Superior temporal gyrus (tissue), 1 donor: ENCODE results near the gene BRD7.

Source experiments
- DNase-seq: peaks from one replicate; pipeline ENCODE4 v3.0.0-alpha.2; 2016; ENCODE audit errors: extremely low spot score

BRD7 gene

DNA sequence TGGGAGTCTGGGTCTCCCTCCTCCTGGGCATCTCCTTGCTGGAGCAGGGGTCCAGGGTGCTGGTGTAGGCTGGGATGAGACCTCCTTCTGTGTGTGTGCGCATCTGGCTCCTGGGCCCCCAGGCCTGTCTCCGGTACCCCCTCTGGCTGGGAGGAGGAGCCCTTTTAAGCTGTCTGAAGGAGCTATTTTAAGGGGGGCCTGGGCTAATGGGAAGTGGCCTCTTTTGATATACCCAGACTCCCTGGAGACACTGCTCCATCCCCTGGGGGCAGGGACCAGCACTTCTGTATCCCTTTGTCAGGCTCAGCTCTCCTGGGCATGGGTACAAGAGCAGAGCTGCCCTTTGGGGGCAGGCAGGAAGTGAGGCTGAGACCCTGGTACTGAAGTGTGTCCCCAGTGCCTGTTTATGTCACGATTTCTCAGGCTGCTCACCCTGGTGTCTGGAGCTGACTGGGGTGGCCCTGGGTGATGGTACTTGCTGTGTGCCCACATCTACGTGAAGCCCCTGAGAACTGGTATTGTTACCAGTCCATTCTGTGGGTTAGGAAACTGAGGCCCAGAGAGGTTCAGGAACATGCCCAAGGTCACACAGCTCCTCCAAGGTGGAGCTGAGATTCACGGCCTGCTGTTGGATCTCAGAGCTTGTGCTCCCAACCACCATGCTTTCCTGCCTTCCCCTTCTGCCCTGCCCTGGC is 96.0 kb downstream of the BRD7 start:
- DNase-seq, result no peak

DNA sequence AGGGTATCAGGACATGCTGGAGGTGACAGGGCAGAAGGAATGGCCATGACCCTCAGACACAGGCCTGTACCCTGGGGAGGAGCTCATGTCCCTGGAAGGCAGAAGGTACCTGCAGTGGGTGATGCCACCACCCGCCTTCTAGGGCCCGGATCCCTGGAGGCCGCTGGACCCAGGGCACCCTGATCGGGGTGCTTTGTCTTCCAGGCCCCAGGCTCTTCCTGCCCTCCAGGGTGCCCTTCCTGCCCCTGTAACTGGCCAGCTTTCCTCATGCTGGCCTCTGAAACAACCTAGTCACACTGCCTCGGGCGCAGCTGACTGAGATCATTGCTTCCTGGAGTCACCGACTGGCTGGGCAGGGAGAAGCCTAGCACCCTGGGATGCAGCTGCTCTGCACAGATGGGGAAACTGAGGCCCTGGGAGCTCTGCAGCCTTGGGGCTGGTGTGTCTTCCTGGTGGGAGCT is 96.6 kb downstream of the BRD7 start:
- DNase-seq, result no peak

DNA sequence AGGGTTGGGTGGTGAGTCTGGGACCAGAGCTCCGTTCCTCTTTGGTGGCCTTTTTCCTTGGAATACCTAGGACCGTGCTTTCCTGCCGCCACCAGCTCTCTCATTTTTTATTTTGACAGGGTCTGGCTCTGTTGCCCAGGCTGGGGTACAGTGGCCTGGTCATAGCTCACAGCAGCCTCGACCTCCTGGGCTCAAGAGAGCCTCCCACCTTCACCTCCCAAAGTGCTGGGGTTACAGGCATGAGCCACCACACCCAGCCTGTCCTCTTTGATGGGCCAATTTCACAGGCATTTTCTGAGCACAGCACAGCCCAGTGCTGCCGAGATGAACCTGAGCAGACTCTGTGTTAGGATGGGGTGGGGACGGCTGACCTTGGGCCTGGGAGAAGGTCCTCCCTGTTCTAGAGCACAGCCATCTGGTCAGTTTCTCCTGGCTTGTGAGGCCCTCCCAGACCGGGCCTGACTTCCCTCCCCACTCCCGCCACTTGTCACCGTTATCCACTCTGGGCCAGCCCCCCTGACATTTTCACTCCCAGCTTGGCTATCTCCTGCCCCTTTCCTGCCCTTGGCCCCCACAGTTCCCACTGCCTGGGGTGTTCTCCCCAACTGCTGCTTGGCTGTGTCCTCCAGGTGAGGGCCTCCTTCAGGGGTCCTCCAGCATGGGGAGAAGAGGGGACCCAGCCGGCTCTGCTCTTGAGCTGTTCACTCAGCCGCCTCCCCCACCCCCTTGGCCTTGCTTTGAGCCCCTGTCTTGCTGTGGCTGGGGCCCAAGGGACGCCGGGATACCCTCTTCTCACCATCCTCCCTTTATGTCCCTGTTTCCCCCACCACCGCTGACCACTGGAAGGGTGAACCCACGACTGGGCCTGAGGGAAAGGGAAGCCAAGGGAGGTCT is 97.4 kb downstream of the BRD7 start:
- no peak for DNase-seq

DNA sequence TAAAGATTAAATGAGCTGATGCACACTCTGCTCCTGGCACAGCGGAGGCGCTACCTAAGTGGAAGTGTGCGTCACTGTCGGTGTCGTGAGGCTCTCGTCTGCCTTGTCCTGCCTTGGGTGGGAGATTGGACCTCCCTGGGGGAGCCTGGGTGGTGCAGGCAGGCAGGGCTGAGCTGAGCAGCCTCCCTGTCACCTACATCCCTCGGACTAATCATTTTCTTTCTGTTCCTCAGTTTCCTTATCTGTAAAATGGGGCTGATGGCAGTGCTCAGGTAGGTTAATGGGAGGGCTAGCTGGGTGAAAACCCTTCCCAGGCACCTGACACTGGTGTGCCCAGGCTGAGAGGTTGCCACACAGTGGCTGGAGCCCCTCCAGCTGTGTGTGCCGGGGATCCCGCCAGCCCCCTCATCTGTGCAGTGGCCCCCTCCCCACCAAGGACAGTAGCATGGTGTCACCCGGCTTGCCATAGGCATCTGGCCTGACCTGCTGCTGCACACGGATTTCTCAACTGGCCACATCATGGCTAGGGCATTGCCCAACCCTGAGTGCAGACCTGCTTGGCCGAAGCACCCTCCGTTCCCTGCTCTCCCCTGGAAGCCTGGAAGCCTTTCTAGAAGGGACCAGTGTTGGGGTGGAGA is 98.2 kb downstream of the BRD7 start:
- DNase-seq, result no peak

DNA sequence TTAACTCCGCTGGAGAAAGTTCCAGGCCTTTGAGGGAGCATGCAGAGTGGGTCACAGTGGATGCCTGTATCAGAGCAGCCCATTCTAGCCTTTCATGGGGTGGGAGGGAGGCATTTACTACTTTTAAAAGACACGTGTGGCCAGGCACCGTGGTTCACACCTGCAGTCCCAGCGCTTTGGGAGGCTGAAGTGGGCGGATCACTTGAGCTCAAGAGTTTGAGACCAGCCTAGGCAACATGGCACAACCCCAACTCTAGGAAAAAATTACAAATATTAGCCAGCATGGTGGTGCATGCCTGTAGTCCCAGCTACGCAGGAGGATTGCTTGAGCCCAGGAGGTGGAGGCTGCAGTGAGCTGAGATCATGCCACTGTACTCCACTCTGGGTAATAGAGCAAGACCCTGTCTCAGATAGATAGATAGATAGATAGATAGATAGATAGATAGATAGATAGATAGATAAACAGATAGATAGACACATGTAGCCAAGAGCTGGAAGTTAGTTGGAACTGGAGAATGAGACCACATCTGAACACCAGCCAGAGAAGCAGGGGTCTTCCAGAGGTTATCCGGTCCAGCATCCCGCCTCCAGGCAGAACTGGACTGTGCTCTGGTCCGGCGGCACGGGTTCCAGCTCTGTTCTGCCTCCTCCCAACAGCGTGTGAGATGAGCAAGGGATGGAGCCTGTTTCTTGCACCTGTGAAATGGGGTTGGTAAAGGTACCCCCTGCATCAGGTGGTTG is 98.8 kb downstream of the BRD7 start:
- DNase-seq, result no peak

DNA sequence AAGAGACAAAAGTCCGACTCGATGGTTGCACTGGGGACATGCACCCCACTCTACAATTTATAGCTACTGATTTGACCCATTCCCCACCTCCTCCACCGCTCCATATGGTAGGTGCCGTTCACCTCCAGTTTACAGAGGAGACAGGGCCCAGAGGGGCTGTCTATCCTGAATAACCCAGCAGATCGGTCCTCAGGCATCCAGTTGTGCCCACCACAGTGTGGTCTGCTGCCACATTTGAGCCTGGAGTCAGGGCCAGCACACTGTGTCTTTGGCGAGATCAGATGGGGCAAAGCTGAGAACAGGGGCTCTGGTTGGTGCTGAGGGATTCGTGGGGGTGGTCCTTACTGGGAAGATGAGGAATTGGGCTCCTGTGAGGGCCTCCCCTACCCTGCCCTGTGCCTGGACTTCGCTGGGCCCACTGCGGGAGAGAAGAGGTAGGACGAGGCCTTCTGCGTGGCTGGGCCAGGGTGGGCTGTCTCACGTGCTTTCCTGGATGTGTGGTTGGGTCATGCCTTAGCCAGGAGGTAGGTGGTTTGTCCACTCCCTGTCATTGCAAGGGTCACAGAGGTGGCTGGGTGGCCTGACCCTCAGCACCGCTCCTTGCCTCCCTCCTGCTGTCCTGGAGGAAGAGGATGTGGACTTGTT is 99.6 kb downstream of the BRD7 start:
- DNase-seq, result no peak

DNA sequence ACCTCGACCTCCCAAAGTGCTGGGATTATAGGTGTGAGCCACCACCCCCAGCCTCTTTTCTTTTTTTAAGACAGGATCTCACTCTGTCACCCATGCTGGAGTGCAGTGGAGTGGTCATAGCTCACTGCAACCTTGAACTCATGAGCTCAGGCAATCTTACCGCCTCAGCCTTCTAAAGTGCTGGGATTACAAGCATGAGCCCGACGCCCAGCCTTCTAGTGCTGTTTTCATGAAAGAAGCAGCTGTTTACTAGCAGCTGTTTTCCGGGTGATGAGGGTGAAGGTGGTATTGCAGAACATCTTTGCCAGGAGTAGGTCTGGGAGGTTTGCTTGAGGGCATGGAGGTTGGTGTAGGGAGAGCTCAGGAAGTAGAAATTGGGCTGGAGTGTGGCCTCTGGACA is 100.4 kb downstream of the BRD7 start:
- no peak for DNase-seq

DNA sequence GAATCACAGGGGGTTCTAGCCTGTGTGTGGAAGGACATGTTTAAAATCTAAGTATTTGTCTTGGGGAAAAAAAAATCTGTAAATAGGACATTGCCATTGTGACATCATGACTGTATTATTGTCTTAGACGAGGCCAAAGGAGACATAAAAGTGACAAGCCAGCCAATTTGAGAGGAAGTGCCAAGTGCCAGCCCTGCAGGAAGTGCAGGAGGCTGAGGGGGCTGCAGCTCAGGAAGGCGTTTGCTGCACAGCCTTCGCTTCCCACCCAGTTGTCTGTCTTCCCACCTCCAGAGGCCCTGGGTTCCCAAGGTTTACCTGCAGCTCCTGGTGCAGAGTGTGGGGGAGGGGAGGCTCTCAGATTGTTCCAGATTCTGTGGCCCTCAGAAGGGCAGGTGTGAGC is 101.1 kb downstream of the BRD7 start:
- no peak for DNase-seq

DNA sequence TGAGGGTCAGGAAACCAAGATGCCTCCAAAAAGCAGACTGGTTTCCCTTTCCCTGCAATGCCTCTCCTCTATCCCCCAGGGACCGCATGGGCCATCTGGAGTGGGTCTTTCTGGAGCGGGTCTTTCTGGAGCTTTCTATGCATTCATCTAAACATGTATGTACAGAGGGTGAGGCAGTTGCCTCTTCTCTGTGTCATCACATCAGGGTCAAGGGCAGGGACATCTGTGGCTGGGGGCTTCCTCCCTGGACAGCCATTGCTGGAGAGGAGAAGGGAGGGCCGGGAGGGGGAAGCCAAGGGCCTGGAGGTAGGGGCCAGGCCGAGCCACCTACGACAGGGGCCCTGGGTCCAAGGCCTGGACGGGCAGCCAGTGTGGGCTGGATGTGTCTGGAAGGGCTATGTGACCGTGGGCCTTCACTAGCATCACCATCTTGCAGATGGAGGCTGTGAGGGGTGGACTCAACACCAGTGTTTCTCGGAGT is 101.6 kb downstream of the BRD7 start:
- no peak for DNase-seq

DNA sequence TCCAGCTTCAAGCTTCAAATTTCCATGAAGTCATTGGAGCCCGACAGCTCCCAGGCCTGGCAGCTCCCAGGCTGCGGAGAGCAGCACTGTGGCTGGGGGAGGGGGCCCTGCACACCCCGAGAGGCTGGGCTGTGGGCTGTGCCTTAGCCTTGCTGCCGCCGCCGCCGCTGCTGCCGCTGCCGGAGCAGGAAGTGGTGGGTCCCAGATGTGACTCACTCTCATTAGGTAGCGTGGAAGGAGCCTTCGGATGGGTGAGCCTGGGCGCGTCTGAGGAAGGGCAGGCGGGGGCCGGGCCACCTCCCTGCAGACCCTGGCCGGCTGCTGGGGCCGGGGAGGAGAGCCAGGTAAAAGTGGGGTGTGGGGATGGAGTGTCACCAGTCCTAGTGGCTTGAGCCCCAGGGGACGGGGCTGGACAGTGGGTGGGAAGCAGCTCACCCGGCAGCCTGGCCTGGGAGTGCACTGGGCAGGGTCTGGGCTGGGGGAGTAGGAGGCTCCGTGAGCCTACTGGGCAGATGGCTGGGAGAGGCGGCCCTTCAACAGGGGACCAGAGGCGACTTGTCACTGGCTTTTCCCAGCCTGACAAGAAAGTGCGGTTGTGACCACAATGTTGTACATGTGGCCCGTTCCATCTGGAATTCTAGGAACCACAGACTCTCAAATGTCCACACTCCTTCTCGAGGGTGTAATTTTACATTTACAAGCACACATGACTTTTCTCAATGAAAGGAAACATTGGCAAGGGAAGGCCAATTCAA is 102.3 kb downstream of the BRD7 start, which contains the start of gene ADCY7:
ADCY7 (plus strand) TSS at position 215 of the 755 bp plus-strand sequence. CDS start 21,629 bp downstream, outside the sequence.
- DNase-seq, result no peak
